ENCODE data around the gene PARP14. TPM values are rescaled to one million over a fixed set of nuclear protein-coding genes. Genes with fewer than 3 reads are reported as not detected.

PARP14 gene
- total RNA-seq, 2 experiments from 2014 or later = 29.0 to 31.6 TPM

GRCh38 chr3:122766430-122766829, 85.8 kb downstream of the PARP14 start:
- ChIA-PET POLR2A (no interaction called here), CTCF (interaction anchor here (1.0 kb wide), 1 partner anchor 11 kb away, joined by 4 read pairs; no protein-coding TSS in a partner anchor)
- H3K27me3 ChIP-seq (ENCODE audit: control insufficient read depth in 1 of 2, insufficient read depth in 2 of 2, low read length in 2 of 2) = no peaks in the 10 kb centered on the region
- H3K27me3 Mint-ChIP-seq = no peaks in the 10 kb centered on the region
- peaks cover 12% of the 10 kb centered on the region for H3K36me3 ChIP-seq (ENCODE audit: insufficient read depth, low read length)
- H3K27ac ChIP-seq (ENCODE audit: low read depth in 1 of 2, low read length in 2 of 2) = no peak overlapping the region
- intact Hi-C loops (cut with DNase I, micrococcal nuclease) = no loop called here
- H3K36me3 Mint-ChIP-seq (ENCODE audit: low read depth) = peaks cover 71% of the 10 kb centered on the region
- H3K9me3 Mint-ChIP-seq = no peaks in the 10 kb centered on the region
- DNase-seq (no peak), ATAC-seq (ENCODE audit: poor library complexity) (no peak)
- H3K9me3 ChIP-seq (ENCODE audit: control insufficient read depth in 1 of 2, insufficient read depth in 1 of 2, low read length in 2 of 2) = no peaks in the 10 kb centered on the region
- no peak for TF ChIP-seq CTCF (IDR thresholded peaks at IDR 0.05)
- H3K27ac Mint-ChIP-seq = no peak overlapping the region
- H3K4me3 Mint-ChIP-seq = no peak overlapping the region
- H3K4me1 ChIP-seq (ENCODE audit: insufficient read depth, low read length) = no peaks in the 10 kb centered on the region
- no peak overlapping the region for H3K4me3 ChIP-seq (ENCODE audit: low read length)
- no peaks in the 10 kb centered on the region for H3K4me1 Mint-ChIP-seq (ENCODE audit: low read depth)

- no peak for DNase-seq
- no peak for TF ChIP-seq CTCF (IDR thresholded peaks at IDR 0.05)
- CTCF ChIA-PET = no interaction called here
- Histone ChIP-seq H3K9me3 (ENCODE audit: control insufficient read depth in 1 of 2, insufficient read depth in 1 of 2, low read length in 2 of 2) (no peaks in the 10 kb centered on the region), H3K4me3 (ENCODE audit: low read length) (no peak overlapping the region), H3K36me3 (ENCODE audit: insufficient read depth, low read length) (peaks cover 12% of the 10 kb centered on the region), H3K27me3 (ENCODE audit: control insufficient read depth in 1 of 2, insufficient read depth in 2 of 2, low read length in 2 of 2) (no peaks in the 10 kb centered on the region), H3K4me1 (ENCODE audit: insufficient read depth, low read length) (no peaks in the 10 kb centered on the region), H3K27ac (ENCODE audit: low read depth in 1 of 2, low read length in 2 of 2) (no peak overlapping the region)
- ATAC-seq (ENCODE audit: poor library complexity) = no peak
- H3K27ac Mint-ChIP-seq = no peak overlapping the region
- no peaks in the 10 kb centered on the region for H3K4me1 Mint-ChIP-seq (ENCODE audit: low read depth)
- H3K9me3 Mint-ChIP-seq = no peaks in the 10 kb centered on the region
- intact Hi-C loops (cut with DNase I, micrococcal nuclease) = no loop called here
- H3K4me3 Mint-ChIP-seq = no peak overlapping the region
- H3K27me3 Mint-ChIP-seq = no peaks in the 10 kb centered on the region
- peaks cover 59% of the 10 kb centered on the region for H3K36me3 Mint-ChIP-seq (ENCODE audit: low read depth)
- POLR2A ChIA-PET = no interaction called here
Observed at GRCh38 chr3:122767540-122768372, 87.1 kb downstream of the PARP14 start.

- Histone ChIP-seq H3K27me3 (ENCODE audit: control insufficient read depth in 1 of 2, insufficient read depth in 2 of 2, low read length in 2 of 2) (no peaks in the 10 kb centered on the region), H3K9me3 (ENCODE audit: control insufficient read depth in 1 of 2, insufficient read depth in 1 of 2, low read length in 2 of 2) (no peaks in the 10 kb centered on the region), H3K4me1 (ENCODE audit: insufficient read depth, low read length) (no peaks in the 10 kb centered on the region), H3K4me3 (ENCODE audit: low read length) (no peak overlapping the region), H3K27ac (ENCODE audit: low read depth in 1 of 2, low read length in 2 of 2) (no peak overlapping the region), H3K36me3 (ENCODE audit: insufficient read depth, low read length) (peaks cover 17% of the 10 kb centered on the region)
- no peak for TF ChIP-seq CTCF (IDR thresholded peaks at IDR 0.05)
- Mint-ChIP-seq H3K27me3 (no peaks in the 10 kb centered on the region), H3K27ac (no peak overlapping the region), H3K9me3 (no peaks in the 10 kb centered on the region), H3K36me3 (ENCODE audit: low read depth) (peaks cover 41% of the 10 kb centered on the region), H3K4me1 (ENCODE audit: low read depth) (no peaks in the 10 kb centered on the region), H3K4me3 (no peak overlapping the region)
- CTCF ChIA-PET = interaction anchor here (0.7 kb wide), 1 partner anchor 12 kb away, joined by 3 read pairs; no protein-coding TSS in a partner anchor
- ATAC-seq (ENCODE audit: poor library complexity) = no peak
- intact Hi-C loops (cut with DNase I, micrococcal nuclease) = no loop called here
- DNase-seq = no peak
- POLR2A ChIA-PET = no interaction called here
Observed at GRCh38 chr3:122770521-122771202, 90.0 kb downstream of the PARP14 start.
